IMR-90 (cell line): ENCODE results near the gene USP16.

Experiments
- MAFK ChIP-seq: IDR thresholded peaks from 2 replicates; pipeline ENCODE4 v1.6.1; 2012; ENCODE audit warnings: low read depth, low read length, improper control_type of control experiment
- POLR2A ChIP-seq: IDR thresholded peaks from 2 replicates; pipeline ENCODE4 v1.6.1; 2012; ENCODE audit warnings: mild to moderate bottlenecking, low read depth, low read length
- RCOR1 ChIP-seq: IDR thresholded peaks from 2 replicates; pipeline ENCODE4 v1.6.1; 2012; ENCODE audit warnings: mild to moderate bottlenecking, low read length, improper control_type of control experiment; ENCODE audit not compliant: insufficient replicate concordance
- RFX5 ChIP-seq: IDR thresholded peaks from 2 replicates; pipeline ENCODE4 v1.8.0; 2012; ENCODE audit warnings: low read depth, mild to moderate bottlenecking, low read length, moderate library complexity
- SMC3 ChIP-seq: fragments of 150-350 bp; IDR thresholded peaks from 2 replicates; pipeline ENCODE4 v1.6.1; 2016; ENCODE audit warnings: low read depth, mild to moderate bottlenecking, antibody characterized with exemption, low read length, moderate library complexity
- USF2 ChIP-seq: fragments of 150-350 bp; IDR thresholded peaks from 2 replicates; pipeline ENCODE4 v1.6.1; 2017; ENCODE audit warnings: mild to moderate bottlenecking, antibody characterized with exemption, low read length, low read depth
- TF ChIP-seq, protein P1 (sequence below): conservative IDR thresholded peaks from 2 replicates; pipeline ENCODE4 v1.5.1; 2012; ENCODE audit warnings: mild to moderate bottlenecking, low read depth, low read length, improper control_type of control experiment

DNA sequence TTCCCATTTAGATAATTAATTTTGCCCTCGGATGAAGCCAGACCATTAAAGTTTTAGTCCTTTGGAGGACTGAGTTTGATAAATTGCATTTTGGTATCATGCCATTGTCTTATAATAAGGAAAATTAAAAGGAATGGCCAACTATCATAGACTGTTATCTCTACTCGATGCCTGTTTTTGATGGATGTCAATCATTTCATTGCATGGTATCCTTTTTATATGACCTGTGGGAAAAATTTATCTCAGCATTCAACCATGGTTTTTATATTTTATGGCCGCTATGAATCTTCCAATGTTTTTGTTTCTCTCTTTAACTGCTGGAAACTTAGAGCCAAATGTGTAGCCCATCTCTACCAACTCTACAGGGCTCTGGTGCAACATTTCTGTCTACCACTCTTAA, 58.8 kb downstream of the USP16 start:
- TF ChIP-seq, protein P1, sequence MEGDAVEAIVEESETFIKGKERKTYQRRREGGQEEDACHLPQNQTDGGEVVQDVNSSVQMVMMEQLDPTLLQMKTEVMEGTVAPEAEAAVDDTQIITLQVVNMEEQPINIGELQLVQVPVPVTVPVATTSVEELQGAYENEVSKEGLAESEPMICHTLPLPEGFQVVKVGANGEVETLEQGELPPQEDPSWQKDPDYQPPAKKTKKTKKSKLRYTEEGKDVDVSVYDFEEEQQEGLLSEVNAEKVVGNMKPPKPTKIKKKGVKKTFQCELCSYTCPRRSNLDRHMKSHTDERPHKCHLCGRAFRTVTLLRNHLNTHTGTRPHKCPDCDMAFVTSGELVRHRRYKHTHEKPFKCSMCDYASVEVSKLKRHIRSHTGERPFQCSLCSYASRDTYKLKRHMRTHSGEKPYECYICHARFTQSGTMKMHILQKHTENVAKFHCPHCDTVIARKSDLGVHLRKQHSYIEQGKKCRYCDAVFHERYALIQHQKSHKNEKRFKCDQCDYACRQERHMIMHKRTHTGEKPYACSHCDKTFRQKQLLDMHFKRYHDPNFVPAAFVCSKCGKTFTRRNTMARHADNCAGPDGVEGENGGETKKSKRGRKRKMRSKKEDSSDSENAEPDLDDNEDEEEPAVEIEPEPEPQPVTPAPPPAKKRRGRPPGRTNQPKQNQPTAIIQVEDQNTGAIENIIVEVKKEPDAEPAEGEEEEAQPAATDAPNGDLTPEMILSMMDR: no peak
- TF ChIP-seq USF2 (no peak), RCOR1 (no peak), MAFK (no peak), POLR2A (no peak), RFX5 (no peak), SMC3 (no peak)
